GM18511 (cell line): ENCODE data around the gene ANKFN1.

Experiments used
- ATAC-seq: cut with Tn5 transposase; IDR thresholded peaks from one replicate; pipeline ENCODE4 v1.9.1; 2021; ENCODE audit warnings: mild to moderate bottlenecking, moderate library complexity; ENCODE audit not compliant: unreplicated experiment

The ANKFN1 gene

GRCh38 chr17:56497132-56497531 lies 343.9 kb downstream of the ANKFN1 start:
- ATAC-seq = no peak

GRCh38 chr17:56499799-56500388 lies 346.6 kb downstream of the ANKFN1 start:
- ATAC-seq = no peak

GRCh38 chr17:56502120-56502654 lies 348.9 kb downstream of the ANKFN1 start:
- no peak for ATAC-seq

GRCh38 chr17:56505154-56505756 lies 352.0 kb downstream of the ANKFN1 start:
- no peak for ATAC-seq

GRCh38 chr17:56506349-56506748 lies 353.1 kb downstream of the ANKFN1 start:
- no peak for ATAC-seq

- no peak for ATAC-seq
Measured at GRCh38 chr17:56510554-56511342, 357.5 kb downstream of the ANKFN1 start.

GRCh38 chr17:56514264-56514663 lies 361.0 kb downstream of the ANKFN1 start:
- ATAC-seq = no peak

GRCh38 chr17:56514899-56515298 lies 361.6 kb downstream of the ANKFN1 start:
- no peak for ATAC-seq

GRCh38 chr17:56521414-56522141 lies 368.3 kb downstream of the ANKFN1 start:
- ATAC-seq = no peak

GRCh38 chr17:56523042-56523441 lies 369.8 kb downstream of the ANKFN1 start:
- ATAC-seq = no peak

GRCh38 chr17:56528696-56529095 lies 375.4 kb downstream of the ANKFN1 start:
- no peak for ATAC-seq

- ATAC-seq = no peak
Measured at GRCh38 chr17:56532926-56533325, 379.7 kb downstream of the ANKFN1 start.

- ATAC-seq = no peak
Measured at GRCh38 chr17:56536766-56537165, 383.5 kb downstream of the ANKFN1 start.

- no peak for ATAC-seq
Measured at GRCh38 chr17:56540836-56541235, 387.6 kb downstream of the ANKFN1 start.

GRCh38 chr17:56543280-56543679 lies 390.0 kb downstream of the ANKFN1 start:
- ATAC-seq = no peak

- no peak for ATAC-seq
Measured at GRCh38 chr17:56545106-56545505, 391.8 kb downstream of the ANKFN1 start.

- ATAC-seq = no peak
Measured at GRCh38 chr17:56545930-56546329, 392.7 kb downstream of the ANKFN1 start.

GRCh38 chr17:56548661-56549060 lies 395.4 kb downstream of the ANKFN1 start:
- ATAC-seq = no peak

GRCh38 chr17:56549501-56549900 lies 396.2 kb downstream of the ANKFN1 start:
- no peak for ATAC-seq

- ATAC-seq = no peak
Measured at GRCh38 chr17:56557682-56558081, 404.4 kb downstream of the ANKFN1 start.

GRCh38 chr17:56558088-56558487 lies 404.8 kb downstream of the ANKFN1 start:
- ATAC-seq = no peak
